Fibroblast of the aortic adventitia (primary cell): Measurements from ENCODE around the gene TOP3B. TPM values are rescaled to one million over a fixed set of nuclear protein-coding genes. Genes with fewer than 3 reads are reported as not detected.

ENCODE experiments used
- DNase-seq: peaks from one replicate; pipeline ENCODE4 v3.0.0-alpha.2; 2010; ENCODE audit warnings: low read depth
- H3K4me3 ChIP-seq: 2 replicates; pipeline ENCODE4 v1.5.1; 2011; ENCODE audit warnings: low read depth, mild to moderate bottlenecking, control low read depth, low read length, moderate library complexity
- CTCF ChIP-seq: IDR thresholded peaks from 2 replicates; pipeline ENCODE4 v1.5.1; 2011; ENCODE audit warnings: mild to moderate bottlenecking, low read length, control low read depth, inconsistent platforms; ENCODE audit not compliant: insufficient read depth
- total RNA-seq: library from RNA; depleted of rRNA; stranded (reverse); fragments of >200 nt; gene quantifications from 2 replicates; pipeline ENCODE4 v1.2.3, GENCODE V29; 2012; ENCODE audit warnings: low replicate concordance

TOP3B gene
- total RNA-seq, 1 donor = 20.9 TPM

GRCh38 chr22:21938906-21939305 lies 43.7 kb downstream of the TOP3B start:
- no peak for DNase-seq
- no peak overlapping the region for H3K4me3 ChIP-seq
- no peak for TF ChIP-seq CTCF

GRCh38 chr22:21938071-21938822 lies 44.3 kb downstream of the TOP3B start:
- peak; percentile 97 for TF ChIP-seq CTCF
- H3K4me3 ChIP-seq = peak overlapping the region; percentile 57
- DNase-seq = peak; percentile 85

- H3K4me3 ChIP-seq = peak overlapping the region; percentile 57
- no peak for TF ChIP-seq CTCF
- peak; percentile 97 for DNase-seq
Measured at GRCh38 chr22:21937821-21938070, 44.8 kb downstream of the TOP3B start.

- peak; percentile 33 for DNase-seq
- peak overlapping the region; percentile 49 for H3K4me3 ChIP-seq
- no peak for TF ChIP-seq CTCF
Measured at GRCh38 chr22:21937041-21937820, 45.4 kb downstream of the TOP3B start.

- H3K4me3 ChIP-seq = no peak overlapping the region
- TF ChIP-seq CTCF = no peak
- no peak for DNase-seq
Measured at GRCh38 chr22:21936151-21936775, 46.3 kb downstream of the TOP3B start.

- no peak overlapping the region for H3K4me3 ChIP-seq
- TF ChIP-seq CTCF = no peak
- no peak for DNase-seq
Measured at GRCh38 chr22:21933910-21934309, 48.7 kb downstream of the TOP3B start.
